Activated CD8-positive, alpha-beta memory T cell treated with anti-CD3 and anti-CD28 coated beads for 4 hours (primary cell): ENCODE measurements around the gene EPB41.

Source experiments
- DNase-seq, 2 donors: peaks; one replicate each; pipeline ENCODE4 v3.0.0-alpha.2; 2020; ENCODE audit warnings: low read depth in 2 of 2

Gene EPB41

GRCh38 chr1:28890836-28891235, 23.5 kb upstream of the EPB41 start:
- no peak for DNase-seq

GRCh38 chr1:28891256-28891655, 23.1 kb upstream of the EPB41 start:
- no peak for DNase-seq

GRCh38 chr1:28893403-28894102, 20.8 kb upstream of the EPB41 start:
- no peak for DNase-seq

GRCh38 chr1:28894785-28895184, 19.6 kb upstream of the EPB41 start:
- DNase-seq: no peak

GRCh38 chr1:28895896-28896608, 18.3 kb upstream of the EPB41 start:
- DNase-seq: no peak

GRCh38 chr1:28896609-28896986, 17.8 kb upstream of the EPB41 start:
- no peak for DNase-seq

GRCh38 chr1:28897789-28898188, 16.6 kb upstream of the EPB41 start:
- DNase-seq: no peak

GRCh38 chr1:28898405-28898881, 15.9 kb upstream of the EPB41 start:
- no peak for DNase-seq

GRCh38 chr1:28899267-28899666, 15.1 kb upstream of the EPB41 start:
- no peak for DNase-seq

- no peak for DNase-seq
These were observed 13.8 kb upstream of the EPB41 start for GRCh38 chr1:28900562-28900961.

- no peak for DNase-seq
These were observed 11.6 kb upstream of the EPB41 start for GRCh38 chr1:28902738-28903137.

GRCh38 chr1:28905921-28906666, 8.3 kb upstream of the EPB41 start:
- DNase-seq: no peak

- DNase-seq: no peak
These were observed 5.2 kb upstream of the EPB41 start for GRCh38 chr1:28909198-28909597.

GRCh38 chr1:28910379-28911115, 3.8 kb upstream of the EPB41 start:
- no peak for DNase-seq

GRCh38 chr1:28913786-28914227, 562 bp upstream of the EPB41 start:
- no peak for DNase-seq

GRCh38 chr1:28915031-28915895, 894 bp downstream of the EPB41 start:
- no peak for DNase-seq

- no peak for DNase-seq
These were observed 3.4 kb downstream of the EPB41 start for GRCh38 chr1:28917757-28918118.

GRCh38 chr1:28921286-28921869, 7.0 kb downstream of the EPB41 start:
- DNase-seq: no peak

GRCh38 chr1:28925350-28925891, 11.1 kb downstream of the EPB41 start:
- DNase-seq: no peak

GRCh38 chr1:28926629-28927265, 12.4 kb downstream of the EPB41 start:
- no peak for DNase-seq
